OCI-LY3 (cell line): ENCODE data around the gene RFNG.

Experiments
- H2AFZ ChIP-seq: fragments of 200-600, 300-600 bp; shearing (Covaris generic); 2 replicates; pipeline ENCODE4 v1.6.0; 2014; ENCODE audit warnings: antibody characterized with exemption, low read depth, low read length
- H3K27ac ChIP-seq: fragments of 200-600, 300-600 bp; sonication (generic); 2 replicates; pipeline ENCODE4 v1.5.1; 2014; ENCODE audit warnings: mild to moderate bottlenecking, low read length, moderate library complexity, mixed read lengths
- H3K27me3 ChIP-seq: fragments of 200-600, 300-600 bp; sonication (generic); 2 replicates; pipeline ENCODE4 v1.6.1; 2014; ENCODE audit warnings: low read depth, low read length, mixed read lengths
- H3K36me3 ChIP-seq: fragments of 200-600, 300-600 bp; sonication (generic); replicated peaks from 2 replicates; pipeline ENCODE3; 2014; ENCODE audit warnings: low read depth, low read length, mixed read lengths
- H3K4me1 ChIP-seq: fragments of 300-600, 200-600 bp; sonication (generic); 2 replicates; pipeline ENCODE4 v1.6.1; 2014; ENCODE audit warnings: low read length, mixed read lengths
- H3K4me2 ChIP-seq: fragments of 200-600, 300-600 bp; sonication (generic); 2 replicates; pipeline ENCODE4 v1.6.1; 2014; ENCODE audit warnings: low read length, mixed read lengths
- H3K4me3 ChIP-seq: fragments of 300-600, 200-600 bp; sonication (generic); 2 replicates; pipeline ENCODE4 v1.5.1; 2014; ENCODE audit warnings: antibody characterized with exemption, mild to moderate bottlenecking, low read length, moderate library complexity
- H3K79me2 ChIP-seq: fragments of 300-600, 200-600 bp; shearing (Covaris generic); 2 replicates; pipeline ENCODE4 v1.6.1; 2014; ENCODE audit warnings: mild to moderate bottlenecking, low read length, mixed read lengths
- H3K9ac ChIP-seq: fragments of 300-600, 200-600 bp; shearing (Covaris generic); 2 replicates; pipeline ENCODE4 v1.6.0; 2014; ENCODE audit warnings: mild to moderate bottlenecking, low read length, moderate library complexity
- H3K9me3 ChIP-seq: fragments of 200-600, 300-600 bp; shearing (Covaris generic); 2 replicates; pipeline ENCODE4 v1.6.1; 2014; ENCODE audit warnings: low read length, mixed read lengths; ENCODE audit not compliant: insufficient read depth
- H4K20me1 ChIP-seq: fragments of 200-600, 300-600 bp; sonication (generic); 2 replicates; pipeline ENCODE4 v1.6.1; 2016; ENCODE audit warnings: low read length, mixed read lengths; ENCODE audit not compliant: insufficient read depth
- CTCF ChIP-seq: fragments of 200-600, 300-600 bp; sonication (generic); IDR thresholded peaks from 2 replicates; pipeline ENCODE4 v1.5.1; 2014; ENCODE audit warnings: antibody characterized with exemption, low read length, low read depth
- EZH2phosphoT487 ChIP-seq: fragments of 200-600 bp; shearing (Covaris generic); IDR thresholded peaks from 2 replicates; pipeline ENCODE4 v1.6.1; 2018; ENCODE audit warnings: antibody characterized with exemption, mixed run types, low read depth

RFNG gene

GRCh38 chr17:82070611-82071010 lies 19.0 kb upstream of the RFNG start:
- Histone ChIP-seq H3K4me1 (peaks cover 4% of the 10 kb centered on the region; the same call in 1 of the 2 replicates), H4K20me1 (no peaks in the 10 kb centered on the region), H2AFZ (no peak overlapping the region), H3K4me3 (no peak overlapping the region), H3K36me3 (no peaks in the 10 kb centered on the region), H3K9me3 (no peaks in the 10 kb centered on the region), H3K27me3 (no peaks in the 10 kb centered on the region), H3K79me2 (peaks cover 5% of the 10 kb centered on the region; the same call in 1 of the 2 replicates), H3K27ac (no peak overlapping the region), H3K4me2 (no peak overlapping the region), H3K9ac (no peak overlapping the region)
- no peak for TF ChIP-seq CTCF
- no peak for TF ChIP-seq EZH2phosphoT487

GRCh38 chr17:82065638-82066303 lies 14.2 kb upstream of the RFNG start, which contains the start of gene DUS1L:
Gene DUS1L (minus strand): TSS chr17:82065804. CDS start chr17:82065059, 745 bp downstream.
- Histone ChIP-seq H3K4me1 (peaks cover 14% of the 10 kb centered on the region), H3K9me3 (no peaks in the 10 kb centered on the region), H3K4me2 (peak within 1 kb of the TSS; percentile 96), H2AFZ (peak within 1 kb of the TSS; percentile 50), H3K27ac (peak within 1 kb of the TSS; percentile 37), H3K9ac (peak within 1 kb of the TSS; percentile 97), H3K36me3 (peaks cover 14% of the 10 kb centered on the region), H3K4me3 (peak within 1 kb of the TSS; percentile 100), H3K27me3 (no peaks in the 10 kb centered on the region), H4K20me1 (no peaks in the 10 kb centered on the region), H3K79me2 (peaks cover 28% of the 10 kb centered on the region)
- TF ChIP-seq CTCF, result no peak
- no peak for TF ChIP-seq EZH2phosphoT487

GRCh38 chr17:82065193-82065637 lies 13.6 kb upstream of the RFNG start:
- no peaks in the 10 kb centered on the region for H3K27me3 ChIP-seq
- H3K79me2 ChIP-seq, result peaks cover 28% of the 10 kb centered on the region
- peak overlapping the region; percentile 96 for H3K4me2 ChIP-seq
- H3K27ac ChIP-seq, result peak overlapping the region; percentile 35
- H4K20me1 ChIP-seq, result no peaks in the 10 kb centered on the region
- no peaks in the 10 kb centered on the region for H3K9me3 ChIP-seq
- H3K36me3 ChIP-seq, result peaks cover 15% of the 10 kb centered on the region
- no peak overlapping the region for H2AFZ ChIP-seq
- peaks cover 14% of the 10 kb centered on the region for H3K4me1 ChIP-seq
- H3K4me3 ChIP-seq, result peak overlapping the region; percentile 100
- peak overlapping the region; percentile 97 for H3K9ac ChIP-seq
- TF ChIP-seq CTCF (no peak), EZH2phosphoT487 (no peak)

GRCh38 chr17:82064433-82065192 lies 13.0 kb upstream of the RFNG start:
- Histone ChIP-seq H2AFZ (no peak overlapping the region), H3K9me3 (no peaks in the 10 kb centered on the region), H3K4me3 (peak overlapping the region; percentile 100), H3K27me3 (no peaks in the 10 kb centered on the region), H3K79me2 (peaks cover 28% of the 10 kb centered on the region), H3K4me2 (peak overlapping the region; percentile 96), H3K9ac (peak overlapping the region; percentile 97), H3K4me1 (peaks cover 14% of the 10 kb centered on the region), H3K27ac (peak overlapping the region; percentile 35), H3K36me3 (peaks cover 18% of the 10 kb centered on the region), H4K20me1 (no peaks in the 10 kb centered on the region)
- no peak for TF ChIP-seq EZH2phosphoT487
- TF ChIP-seq CTCF, result no peak
